Measurements from ENCODE around the gene BIRC3.

DNA sequence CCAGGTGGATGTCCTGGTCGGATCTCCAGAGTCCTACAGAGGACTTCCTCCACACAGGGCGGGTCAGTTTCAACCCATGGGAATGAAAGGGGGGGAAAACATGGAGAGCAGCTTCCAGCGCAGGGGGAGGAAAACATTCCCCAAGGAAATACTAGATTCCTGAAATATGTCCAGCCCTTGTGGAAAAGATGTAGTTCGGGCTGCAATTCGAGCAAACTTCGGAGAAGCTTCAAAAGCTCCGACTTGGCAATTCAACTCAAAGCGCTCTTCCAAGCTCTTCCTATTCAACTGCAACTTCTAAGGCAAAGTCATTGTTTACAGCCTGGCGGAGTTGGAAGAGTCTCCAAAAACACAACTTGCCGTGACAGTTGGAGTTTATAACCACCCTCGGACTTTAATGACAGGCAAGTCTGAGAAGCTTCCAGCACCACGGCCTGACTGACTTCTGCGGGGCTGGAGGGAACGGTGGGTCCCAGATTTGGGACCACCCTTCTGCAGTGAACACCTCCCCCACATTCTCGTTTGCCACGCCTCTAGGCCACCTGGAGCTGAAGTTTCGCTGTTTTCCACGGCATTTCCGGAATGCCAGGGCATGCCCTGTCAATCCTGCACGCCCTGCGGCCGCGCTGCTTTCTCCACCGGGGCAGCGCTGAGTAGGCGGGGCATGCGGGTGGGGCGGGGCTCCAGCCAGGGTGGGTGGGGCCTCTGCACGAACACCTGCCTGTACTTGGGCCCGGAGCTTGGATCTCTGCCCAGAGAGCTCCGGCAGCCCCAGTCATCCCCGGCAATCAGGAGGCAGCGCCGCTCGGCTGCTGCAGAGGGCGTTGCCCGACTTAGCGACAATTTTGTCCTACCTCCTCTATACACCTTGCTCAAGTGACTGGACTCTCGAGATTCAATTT lies 49.0 kb upstream of the BIRC3 start:
- peak; percentile 31 for TF ChIP-seq CTCF (IDR thresholded peaks at IDR 0.05)
- no peak for TF ChIP-seq EZH2 (IDR thresholded peaks at IDR 0.05; ENCODE audit: borderline replicate concordance, insufficient read depth, low read depth, low read length, poor library complexity, severe bottlenecking)

Measured in B cell (primary cell).